ENCODE data around the gene TRUB2.

DNA sequence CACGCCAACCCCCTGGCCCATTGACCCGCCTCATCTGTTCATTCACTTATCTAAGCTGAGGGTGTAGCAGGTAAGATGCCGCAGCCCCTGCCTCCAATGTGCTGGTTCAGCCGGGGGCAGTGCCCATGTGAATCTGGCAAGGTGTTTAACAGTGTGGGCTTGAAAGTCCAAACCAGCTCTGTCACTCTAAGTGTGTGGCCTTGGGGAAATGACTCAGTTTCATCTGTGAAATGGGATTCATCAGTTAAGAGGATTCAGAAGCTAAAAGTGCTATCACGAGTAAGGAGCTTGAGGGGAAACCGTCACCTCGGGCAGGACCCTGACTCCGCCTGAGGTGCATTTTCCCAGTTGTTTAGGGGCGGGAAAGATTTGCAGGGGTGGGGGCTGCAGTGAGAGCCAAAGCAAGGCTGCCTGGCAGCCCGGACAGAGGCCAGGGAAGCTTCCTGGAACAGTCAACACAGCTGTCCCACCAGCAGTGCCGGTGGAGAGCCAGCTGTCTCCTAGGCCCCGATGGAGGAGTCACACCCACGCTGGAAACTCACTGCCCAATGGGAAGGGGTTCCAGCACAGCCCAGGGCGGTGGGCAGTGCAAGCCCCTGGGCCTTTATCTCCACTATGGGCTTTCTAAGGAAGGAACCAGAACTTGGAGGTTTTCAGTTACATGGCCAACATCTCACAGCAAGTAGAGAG, 39.2 kb upstream of the TRUB2 start:
- TF ChIP-seq, protein P1, sequence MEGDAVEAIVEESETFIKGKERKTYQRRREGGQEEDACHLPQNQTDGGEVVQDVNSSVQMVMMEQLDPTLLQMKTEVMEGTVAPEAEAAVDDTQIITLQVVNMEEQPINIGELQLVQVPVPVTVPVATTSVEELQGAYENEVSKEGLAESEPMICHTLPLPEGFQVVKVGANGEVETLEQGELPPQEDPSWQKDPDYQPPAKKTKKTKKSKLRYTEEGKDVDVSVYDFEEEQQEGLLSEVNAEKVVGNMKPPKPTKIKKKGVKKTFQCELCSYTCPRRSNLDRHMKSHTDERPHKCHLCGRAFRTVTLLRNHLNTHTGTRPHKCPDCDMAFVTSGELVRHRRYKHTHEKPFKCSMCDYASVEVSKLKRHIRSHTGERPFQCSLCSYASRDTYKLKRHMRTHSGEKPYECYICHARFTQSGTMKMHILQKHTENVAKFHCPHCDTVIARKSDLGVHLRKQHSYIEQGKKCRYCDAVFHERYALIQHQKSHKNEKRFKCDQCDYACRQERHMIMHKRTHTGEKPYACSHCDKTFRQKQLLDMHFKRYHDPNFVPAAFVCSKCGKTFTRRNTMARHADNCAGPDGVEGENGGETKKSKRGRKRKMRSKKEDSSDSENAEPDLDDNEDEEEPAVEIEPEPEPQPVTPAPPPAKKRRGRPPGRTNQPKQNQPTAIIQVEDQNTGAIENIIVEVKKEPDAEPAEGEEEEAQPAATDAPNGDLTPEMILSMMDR (IDR thresholded peaks at IDR 0.05): no peak
- TF ChIP-seq POLR2AphosphoS5 (IDR thresholded peaks at IDR 0.05; ENCODE audit: low read depth, low read length): no peak
- TF ChIP-seq, protein P2, sequence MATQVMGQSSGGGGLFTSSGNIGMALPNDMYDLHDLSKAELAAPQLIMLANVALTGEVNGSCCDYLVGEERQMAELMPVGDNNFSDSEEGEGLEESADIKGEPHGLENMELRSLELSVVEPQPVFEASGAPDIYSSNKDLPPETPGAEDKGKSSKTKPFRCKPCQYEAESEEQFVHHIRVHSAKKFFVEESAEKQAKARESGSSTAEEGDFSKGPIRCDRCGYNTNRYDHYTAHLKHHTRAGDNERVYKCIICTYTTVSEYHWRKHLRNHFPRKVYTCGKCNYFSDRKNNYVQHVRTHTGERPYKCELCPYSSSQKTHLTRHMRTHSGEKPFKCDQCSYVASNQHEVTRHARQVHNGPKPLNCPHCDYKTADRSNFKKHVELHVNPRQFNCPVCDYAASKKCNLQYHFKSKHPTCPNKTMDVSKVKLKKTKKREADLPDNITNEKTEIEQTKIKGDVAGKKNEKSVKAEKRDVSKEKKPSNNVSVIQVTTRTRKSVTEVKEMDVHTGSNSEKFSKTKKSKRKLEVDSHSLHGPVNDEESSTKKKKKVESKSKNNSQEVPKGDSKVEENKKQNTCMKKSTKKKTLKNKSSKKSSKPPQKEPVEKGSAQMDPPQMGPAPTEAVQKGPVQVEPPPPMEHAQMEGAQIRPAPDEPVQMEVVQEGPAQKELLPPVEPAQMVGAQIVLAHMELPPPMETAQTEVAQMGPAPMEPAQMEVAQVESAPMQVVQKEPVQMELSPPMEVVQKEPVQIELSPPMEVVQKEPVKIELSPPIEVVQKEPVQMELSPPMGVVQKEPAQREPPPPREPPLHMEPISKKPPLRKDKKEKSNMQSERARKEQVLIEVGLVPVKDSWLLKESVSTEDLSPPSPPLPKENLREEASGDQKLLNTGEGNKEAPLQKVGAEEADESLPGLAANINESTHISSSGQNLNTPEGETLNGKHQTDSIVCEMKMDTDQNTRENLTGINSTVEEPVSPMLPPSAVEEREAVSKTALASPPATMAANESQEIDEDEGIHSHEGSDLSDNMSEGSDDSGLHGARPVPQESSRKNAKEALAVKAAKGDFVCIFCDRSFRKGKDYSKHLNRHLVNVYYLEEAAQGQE (IDR thresholded peaks at IDR 0.05; ENCODE audit: insufficient read depth in 1 of 2, low read depth in 2 of 2, low read length in 1 of 2): no peak
- no peak for TF ChIP-seq SIN3A (IDR thresholded peaks at IDR 0.05; ENCODE audit: borderline replicate concordance, insufficient read depth, low read depth, low read length)

Data from Panc1 (cell line).